Osteoblast (primary cell): ENCODE data around the gene MYL1. TPM values are rescaled to one million over a fixed set of nuclear protein-coding genes. Genes with fewer than 3 reads are reported as not detected.

Experiments
- DNase-seq: peaks from one replicate; pipeline ENCODE4 v3.0.0; 2011; ENCODE audit warnings: low spot score, mixed read lengths; ENCODE audit not compliant: insufficient read length; ENCODE audit errors: missing footprints
- H2AFZ ChIP-seq: 2 replicates; pipeline ENCODE4 v1.6.0; 2011; ENCODE audit warnings: mild to moderate bottlenecking, low read length
- H3K27ac ChIP-seq: 2 replicates; pipeline ENCODE4 v1.5.1; 2011; ENCODE audit warnings: mild to moderate bottlenecking, low read depth, low read length, moderate library complexity
- H3K27me3 ChIP-seq: 2 replicates; pipeline ENCODE4 v1.6.0; 2012; ENCODE audit warnings: mild to moderate bottlenecking, control low read depth, inconsistent platforms, low read length, moderate library complexity; ENCODE audit not compliant: insufficient read depth
- H3K36me3 ChIP-seq: 2 replicates; pipeline ENCODE4 v1.5.1; 2011; ENCODE audit warnings: mild to moderate bottlenecking, low read length, control low read depth, moderate library complexity; ENCODE audit not compliant: insufficient read depth
- H3K4me1 ChIP-seq: 2 replicates; pipeline ENCODE4 v1.5.1; 2011; ENCODE audit warnings: mild to moderate bottlenecking, low read length, control low read depth, moderate library complexity; ENCODE audit not compliant: insufficient read depth
- H3K4me2 ChIP-seq: 2 replicates; pipeline ENCODE4 v1.6.0; 2011; ENCODE audit warnings: mild to moderate bottlenecking, low read length; ENCODE audit not compliant: insufficient read depth
- H3K4me3 ChIP-seq: fragments of 200-600 bp; sonication (generic); 3 replicates; pipeline ENCODE4 v1.5.1; 2012; ENCODE audit warnings: mild to moderate bottlenecking, low read length, inconsistent platforms; ENCODE audit not compliant: insufficient read depth
- H3K79me2 ChIP-seq: 2 replicates; pipeline ENCODE4 v1.6.0; 2012; ENCODE audit warnings: mild to moderate bottlenecking, low read length, control low read depth, inconsistent platforms; ENCODE audit not compliant: insufficient read depth
- H3K9me3 ChIP-seq: 2 replicates; pipeline ENCODE4 v1.5.1; 2011; ENCODE audit warnings: low read depth, low read length, control low read depth
- H4K20me1 ChIP-seq: 2 replicates; pipeline ENCODE4 v1.6.0; 2012; ENCODE audit warnings: mild to moderate bottlenecking, low read length, control low read depth; ENCODE audit not compliant: insufficient read depth
- total RNA-seq: library from RNA; depleted of rRNA; stranded (reverse); fragments of >200 nt; gene quantifications from 2 replicates; pipeline ENCODE4 v1.2.3, GENCODE V29; 2012
- TF ChIP-seq, protein P1 (sequence below): IDR thresholded peaks from 2 replicates; pipeline ENCODE4 v1.5.1; 2011; ENCODE audit warnings: mild to moderate bottlenecking, low read depth, low read length, moderate library complexity; ENCODE audit errors: extremely low read depth

Gene MYL1
- total RNA-seq, 1 donor, result not detected

DNA sequence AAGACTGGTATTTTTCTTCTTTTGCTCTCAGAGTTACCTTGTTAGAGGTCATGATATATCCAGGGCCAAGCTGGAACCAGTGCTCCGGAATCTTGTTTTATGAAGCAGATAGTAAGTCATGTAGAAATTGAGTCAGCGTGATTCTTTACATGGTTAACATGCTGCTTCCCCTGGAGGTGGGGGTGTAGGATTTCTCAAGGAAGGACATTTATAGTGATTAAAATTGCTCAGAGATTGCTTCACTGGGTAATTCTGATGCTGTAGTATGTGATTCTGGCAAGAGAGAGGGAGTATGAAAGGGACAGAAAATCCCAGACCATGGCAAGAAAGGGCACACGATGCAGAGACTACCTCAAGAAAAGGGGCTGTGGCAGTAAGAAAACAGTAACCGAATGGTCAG, 8.0 kb upstream of the MYL1 start:
- H3K4me1 ChIP-seq, result no peaks in the 10 kb centered on the region
- H3K79me2 ChIP-seq, result no peaks in the 10 kb centered on the region
- H3K4me2 ChIP-seq, result no peak overlapping the region
- DNase-seq, result no peak
- no peak overlapping the region for H3K4me3 ChIP-seq
- H3K27me3 ChIP-seq, result no peaks in the 10 kb centered on the region
- H2AFZ ChIP-seq, result no peak overlapping the region
- H4K20me1 ChIP-seq, result no peaks in the 10 kb centered on the region
- H3K9me3 ChIP-seq, result no peaks in the 10 kb centered on the region
- H3K36me3 ChIP-seq, result no peaks in the 10 kb centered on the region
- no peak overlapping the region for H3K27ac ChIP-seq
- TF ChIP-seq, protein P1, sequence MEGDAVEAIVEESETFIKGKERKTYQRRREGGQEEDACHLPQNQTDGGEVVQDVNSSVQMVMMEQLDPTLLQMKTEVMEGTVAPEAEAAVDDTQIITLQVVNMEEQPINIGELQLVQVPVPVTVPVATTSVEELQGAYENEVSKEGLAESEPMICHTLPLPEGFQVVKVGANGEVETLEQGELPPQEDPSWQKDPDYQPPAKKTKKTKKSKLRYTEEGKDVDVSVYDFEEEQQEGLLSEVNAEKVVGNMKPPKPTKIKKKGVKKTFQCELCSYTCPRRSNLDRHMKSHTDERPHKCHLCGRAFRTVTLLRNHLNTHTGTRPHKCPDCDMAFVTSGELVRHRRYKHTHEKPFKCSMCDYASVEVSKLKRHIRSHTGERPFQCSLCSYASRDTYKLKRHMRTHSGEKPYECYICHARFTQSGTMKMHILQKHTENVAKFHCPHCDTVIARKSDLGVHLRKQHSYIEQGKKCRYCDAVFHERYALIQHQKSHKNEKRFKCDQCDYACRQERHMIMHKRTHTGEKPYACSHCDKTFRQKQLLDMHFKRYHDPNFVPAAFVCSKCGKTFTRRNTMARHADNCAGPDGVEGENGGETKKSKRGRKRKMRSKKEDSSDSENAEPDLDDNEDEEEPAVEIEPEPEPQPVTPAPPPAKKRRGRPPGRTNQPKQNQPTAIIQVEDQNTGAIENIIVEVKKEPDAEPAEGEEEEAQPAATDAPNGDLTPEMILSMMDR, result no peak

DNA sequence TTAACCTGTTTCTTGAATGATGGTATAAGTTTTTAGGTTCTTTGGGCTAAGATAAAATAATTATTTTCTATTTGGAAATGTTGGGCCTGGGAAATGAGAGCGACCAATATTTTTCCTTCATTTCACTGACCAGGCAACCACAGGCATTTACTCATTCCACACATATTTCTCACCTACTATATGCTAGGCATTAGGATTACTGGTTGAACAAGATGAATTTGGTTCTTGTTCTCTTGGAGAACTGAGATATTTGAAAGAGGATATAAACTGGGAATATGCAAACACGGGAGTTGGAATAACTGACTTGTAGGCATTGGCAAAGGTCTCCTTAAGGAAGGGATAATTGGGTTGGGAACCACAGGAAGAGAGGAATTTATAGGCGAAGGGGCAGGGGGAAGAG, 3.9 kb upstream of the MYL1 start:
- Histone ChIP-seq H3K36me3 (no peaks in the 10 kb centered on the region), H3K4me2 (no peak overlapping the region), H3K4me3 (no peak overlapping the region), H3K27me3 (no peaks in the 10 kb centered on the region), H2AFZ (no peak overlapping the region), H3K9me3 (no peaks in the 10 kb centered on the region), H3K79me2 (no peaks in the 10 kb centered on the region), H3K4me1 (no peaks in the 10 kb centered on the region), H3K27ac (no peak overlapping the region), H4K20me1 (no peaks in the 10 kb centered on the region)
- TF ChIP-seq, protein P1, result no peak
- DNase-seq, result no peak

DNA sequence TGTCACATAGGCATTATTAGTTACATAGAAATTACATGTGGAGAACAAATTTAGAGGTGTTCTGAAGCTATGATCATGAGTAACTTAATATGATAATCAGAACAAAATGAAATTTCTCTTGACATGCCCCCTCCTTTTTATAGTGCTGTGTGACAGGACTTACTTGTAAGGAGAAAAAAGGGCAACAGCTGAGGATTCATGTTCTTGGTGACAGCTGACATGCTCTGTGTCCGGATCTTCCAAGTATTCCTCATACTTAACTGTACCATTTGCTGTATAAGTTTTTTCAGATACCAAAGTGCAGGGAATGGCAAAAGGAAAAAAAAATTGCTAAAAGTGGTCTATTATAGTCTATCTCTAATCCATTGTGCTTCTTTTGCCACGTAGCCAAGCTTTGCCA, 3.5 kb upstream of the MYL1 start:
- DNase-seq, result peak; percentile 13
- H3K4me2 ChIP-seq, result no peak overlapping the region
- H3K36me3 ChIP-seq, result no peaks in the 10 kb centered on the region
- no peaks in the 10 kb centered on the region for H3K27me3 ChIP-seq
- H3K4me1 ChIP-seq, result no peaks in the 10 kb centered on the region
- no peaks in the 10 kb centered on the region for H4K20me1 ChIP-seq
- H3K79me2 ChIP-seq, result no peaks in the 10 kb centered on the region
- no peaks in the 10 kb centered on the region for H3K9me3 ChIP-seq
- H3K27ac ChIP-seq, result no peak overlapping the region
- H2AFZ ChIP-seq, result no peak overlapping the region
- H3K4me3 ChIP-seq, result no peak overlapping the region
- TF ChIP-seq, protein P1, result no peak

GRCh38 chr2:210310550-210310949, 4.4 kb downstream of the MYL1 start:
- H3K9me3 ChIP-seq, result peaks cover 3% of the 10 kb centered on the region
- no peaks in the 10 kb centered on the region for H3K36me3 ChIP-seq
- H2AFZ ChIP-seq, result no peak overlapping the region
- TF ChIP-seq, protein P1, result no peak
- no peaks in the 10 kb centered on the region for H3K27me3 ChIP-seq
- no peak overlapping the region for H3K4me3 ChIP-seq
- no peaks in the 10 kb centered on the region for H4K20me1 ChIP-seq
- no peak overlapping the region for H3K27ac ChIP-seq
- H3K4me1 ChIP-seq, result no peaks in the 10 kb centered on the region
- no peak overlapping the region for H3K4me2 ChIP-seq
- DNase-seq, result no peak
- H3K79me2 ChIP-seq, result no peaks in the 10 kb centered on the region
